SK-N-SH (cell line): ENCODE data around the gene NOXRED1. TPM values are rescaled to one million over a fixed set of nuclear protein-coding genes. Genes with fewer than 3 reads are reported as not detected.
"Not testable (repeated sequence)": the region's sequence is repeated elsewhere in the genome, so short reads cannot be mapped to it uniquely, and the experiment has no call there.

ENCODE experiments used
- CTCF ChIA-PET: fragments of 300-600, 350-600 bp; formaldehyde crosslinking; extraction: SDS; loops from one replicate; lab custom pipeline; 2021; lab: Yijun Ruan, JAX
- POLR2A ChIA-PET: fragments of 350-600 bp; sonication (Branson Sonifier 250); formaldehyde crosslinking; extraction: SDS; loops from one replicate; lab custom pipeline; 2020; ENCODE audit warnings: antibody characterized with exemption, inconsistent platforms; lab: Yijun Ruan, JAX
- DNase-seq: peaks from one replicate; pipeline ENCODE4 v3.0.0; 2012
- H2AFZ ChIP-seq: fragments of 200-600 bp; sonication (generic); 2 replicates; pipeline ENCODE4 v1.8.1; 2016; ENCODE audit warnings: antibody characterized with exemption, mild to moderate bottlenecking, low read depth
- H3F3A ChIP-seq: fragments of 200-600 bp; sonication (generic); replicated peaks from 2 replicates; pipeline ENCODE3; 2016; ENCODE audit warnings: antibody characterized with exemption, mild to moderate bottlenecking; ENCODE audit not compliant: insufficient read depth
- H3K27ac ChIP-seq, 2 experiments: fragments of 200-500 bp in 1 of 2; fragments of 200-600 bp in 1 of 2; sonication (Bioruptor generic) in 1 of 2; sonication (generic), shearing (Covaris generic) in 1 of 2; 2 replicates each; pipeline versions ENCODE4 v1.5.1 to v1.6.1; 2014 to 2016; ENCODE audit warnings: low read depth in 2 of 2, inconsistent platforms in 1 of 2, low read length in 1 of 2, mild to moderate bottlenecking in 1 of 2, mixed read lengths in 1 of 2
- H3K27me3 ChIP-seq: fragments of 200-600 bp; sonication (generic), shearing (Covaris generic); 2 replicates; pipeline ENCODE4 v1.6.1; 2016; ENCODE audit warnings: mixed run types; ENCODE audit not compliant: insufficient read depth
- H3K36me3 ChIP-seq, 2 experiments: fragments of 200-500 bp in 1 of 2; fragments of 200-600 bp in 1 of 2; sonication (Bioruptor generic) in 1 of 2; sonication (generic) in 1 of 2; replicated peaks in 1 of 2; 2 replicates each; pipeline versions ENCODE3 to v1.5.1; 2014 to 2016; ENCODE audit warnings: low read length in 1 of 2, mild to moderate bottlenecking in 1 of 2; ENCODE audit not compliant: insufficient read depth in 2 of 2, control insufficient read depth in 1 of 2
- H3K4me1 ChIP-seq, 2 experiments: fragments of 200-500 bp in 1 of 2; fragments of 200-600 bp in 1 of 2; sonication (Bioruptor generic) in 1 of 2; sonication (generic), shearing (Covaris generic) in 1 of 2; 2 replicates each; pipeline versions ENCODE4 v1.5.1 to v1.6.1; 2014 to 2016; ENCODE audit warnings: low read depth in 1 of 2, low read length in 1 of 2, mixed run types in 1 of 2; ENCODE audit not compliant: insufficient read depth in 2 of 2, control insufficient read depth in 1 of 2
- H3K4me2 ChIP-seq: fragments of 200-600 bp; sonication (generic), shearing (Covaris generic); 2 replicates; pipeline ENCODE4 v1.6.1; 2017; ENCODE audit warnings: mixed run types
- H3K4me3 ChIP-seq, 2 experiments: fragments of 200-500 bp in 1 of 2; fragments of 200-600 bp in 1 of 2; sonication (Bioruptor generic) in 1 of 2; sonication (generic), shearing (Covaris generic) in 1 of 2; 2 replicates each; pipeline versions ENCODE4 v1.5.1 to v1.8.1; 2014 to 2016; ENCODE audit warnings: low read depth in 2 of 2, inconsistent platforms in 1 of 2, low read length in 1 of 2, mild to moderate bottlenecking in 1 of 2, mixed read lengths in 1 of 2, moderate library complexity in 1 of 2
- H3K79me2 ChIP-seq: fragments of 200-600 bp; sonication (generic); 2 replicates; pipeline ENCODE4 v1.8.1; 2017; ENCODE audit warnings: mild to moderate bottlenecking; ENCODE audit not compliant: insufficient read depth
- H3K9ac ChIP-seq: fragments of 200-600 bp; sonication (generic); 2 replicates; pipeline ENCODE4 v1.6.1; 2017; ENCODE audit warnings: mixed run types
- H3K9me2 ChIP-seq: fragments of 200-600 bp; sonication (generic); 2 replicates; pipeline ENCODE4 v1.6.1; 2017; ENCODE audit warnings: mixed run types
- H3K9me3 ChIP-seq: fragments of 200-600 bp; sonication (generic); 2 replicates; pipeline ENCODE4 v1.6.1; 2017; ENCODE audit warnings: mixed run types, mild to moderate bottlenecking, moderate library complexity
- H4K20me1 ChIP-seq: fragments of 200-600 bp; sonication (generic); 2 replicates; pipeline ENCODE4 v1.6.1; 2017; ENCODE audit warnings: mild to moderate bottlenecking, mixed run types; ENCODE audit not compliant: insufficient read depth
- RAD21 ChIP-seq: IDR thresholded peaks from 2 replicates; pipeline ENCODE4 v1.6.1; 2012; ENCODE audit warnings: mild to moderate bottlenecking, low read length
- RFX5 ChIP-seq: IDR thresholded peaks from 2 replicates; pipeline ENCODE4 v1.6.1; 2012; ENCODE audit warnings: mild to moderate bottlenecking, improper control_type of control experiment, low read length
- SIN3A ChIP-seq: IDR thresholded peaks from 2 replicates; pipeline ENCODE4 v1.6.1; 2012; ENCODE audit warnings: low read depth, mild to moderate bottlenecking, low read length, moderate library complexity, borderline replicate concordance
- TEAD4 ChIP-seq: IDR thresholded peaks from 2 replicates; pipeline ENCODE4 v1.4.0; 2012; ENCODE audit warnings: mild to moderate bottlenecking, borderline replicate concordance; ENCODE audit not compliant: insufficient read depth
- WGBS: methylation state at CpG from one replicate; pipeline ENCODE4 v1.1.6; 2017; ENCODE audit warnings: low lambda C conversion rate; 5-methylcytosine and 5-hydroxymethylcytosine counted together
- polyA plus RNA-seq, 3 experiments: library from polyadenylated mRNA; depleted of rRNA; stranded (reverse); fragments of >200 nt; gene quantifications; 2 replicates each; pipeline ENCODE4 v1.2.3, GENCODE V29; 2012
- TF ChIP-seq, protein P1 (sequence below): IDR thresholded peaks from 2 replicates; pipeline ENCODE4 v1.6.1; 2012; ENCODE audit warnings: mild to moderate bottlenecking, low read depth, low read length, moderate library complexity
- TF ChIP-seq, protein P2 (sequence below): IDR thresholded peaks from 2 replicates; pipeline ENCODE4 v1.4.0; 2012; ENCODE audit warnings: low read depth

Gene NOXRED1
- polyA plus RNA-seq, 1 of the 3 experiments (the other 2 are of a cell fraction), result 0.21 TPM

DNA sequence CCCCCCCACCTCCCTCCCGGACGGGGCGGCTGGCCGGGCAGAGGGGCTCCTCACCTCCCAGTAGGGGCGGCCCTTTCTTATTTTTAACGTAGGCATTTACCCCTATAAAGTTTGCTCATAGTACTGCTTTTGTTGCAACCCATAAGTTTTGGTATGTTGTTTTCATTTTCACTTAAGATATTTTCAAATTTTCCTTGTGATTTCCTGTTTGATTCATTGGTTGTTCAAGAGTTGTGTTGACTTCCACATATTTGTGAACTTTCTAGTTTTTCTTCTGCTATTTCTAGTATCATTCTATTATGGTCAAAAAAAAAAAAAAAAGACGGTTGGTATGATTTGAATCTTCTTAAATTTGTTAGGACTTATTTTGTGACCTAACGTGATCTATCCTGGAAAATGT lies 6.5 kb downstream of the NOXRED1 start (continued):
- TF ChIP-seq, protein P1, sequence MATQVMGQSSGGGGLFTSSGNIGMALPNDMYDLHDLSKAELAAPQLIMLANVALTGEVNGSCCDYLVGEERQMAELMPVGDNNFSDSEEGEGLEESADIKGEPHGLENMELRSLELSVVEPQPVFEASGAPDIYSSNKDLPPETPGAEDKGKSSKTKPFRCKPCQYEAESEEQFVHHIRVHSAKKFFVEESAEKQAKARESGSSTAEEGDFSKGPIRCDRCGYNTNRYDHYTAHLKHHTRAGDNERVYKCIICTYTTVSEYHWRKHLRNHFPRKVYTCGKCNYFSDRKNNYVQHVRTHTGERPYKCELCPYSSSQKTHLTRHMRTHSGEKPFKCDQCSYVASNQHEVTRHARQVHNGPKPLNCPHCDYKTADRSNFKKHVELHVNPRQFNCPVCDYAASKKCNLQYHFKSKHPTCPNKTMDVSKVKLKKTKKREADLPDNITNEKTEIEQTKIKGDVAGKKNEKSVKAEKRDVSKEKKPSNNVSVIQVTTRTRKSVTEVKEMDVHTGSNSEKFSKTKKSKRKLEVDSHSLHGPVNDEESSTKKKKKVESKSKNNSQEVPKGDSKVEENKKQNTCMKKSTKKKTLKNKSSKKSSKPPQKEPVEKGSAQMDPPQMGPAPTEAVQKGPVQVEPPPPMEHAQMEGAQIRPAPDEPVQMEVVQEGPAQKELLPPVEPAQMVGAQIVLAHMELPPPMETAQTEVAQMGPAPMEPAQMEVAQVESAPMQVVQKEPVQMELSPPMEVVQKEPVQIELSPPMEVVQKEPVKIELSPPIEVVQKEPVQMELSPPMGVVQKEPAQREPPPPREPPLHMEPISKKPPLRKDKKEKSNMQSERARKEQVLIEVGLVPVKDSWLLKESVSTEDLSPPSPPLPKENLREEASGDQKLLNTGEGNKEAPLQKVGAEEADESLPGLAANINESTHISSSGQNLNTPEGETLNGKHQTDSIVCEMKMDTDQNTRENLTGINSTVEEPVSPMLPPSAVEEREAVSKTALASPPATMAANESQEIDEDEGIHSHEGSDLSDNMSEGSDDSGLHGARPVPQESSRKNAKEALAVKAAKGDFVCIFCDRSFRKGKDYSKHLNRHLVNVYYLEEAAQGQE, result no peak
- TF ChIP-seq SIN3A (no peak), TEAD4 (no peak)

DNA sequence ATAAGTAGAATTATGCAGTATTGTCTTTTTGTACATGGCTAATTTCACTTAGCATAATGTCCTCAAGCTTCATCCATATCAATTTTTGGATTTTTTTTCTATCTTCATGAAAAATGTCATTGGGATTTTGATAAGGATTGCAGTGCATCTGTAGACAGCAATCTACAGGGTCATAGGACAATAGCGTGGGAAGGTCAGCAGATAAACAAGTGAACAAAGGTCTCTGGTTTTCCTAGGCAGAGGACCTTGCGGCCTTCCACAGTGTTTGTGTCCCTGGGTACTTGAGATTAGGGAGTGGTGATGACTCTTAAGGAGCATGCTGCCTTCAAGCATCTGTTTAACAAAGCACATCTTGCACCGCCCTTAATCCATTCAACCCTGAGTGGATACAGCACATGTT lies 7.2 kb downstream of the NOXRED1 start:
- POLR2A ChIA-PET, result not testable (repeated sequence)
- CTCF ChIA-PET, result interaction anchor here (1.1 kb wide), 1 partner anchor 100 kb away, joined by 3 read pairs; no protein-coding TSS in a partner anchor

DNA sequence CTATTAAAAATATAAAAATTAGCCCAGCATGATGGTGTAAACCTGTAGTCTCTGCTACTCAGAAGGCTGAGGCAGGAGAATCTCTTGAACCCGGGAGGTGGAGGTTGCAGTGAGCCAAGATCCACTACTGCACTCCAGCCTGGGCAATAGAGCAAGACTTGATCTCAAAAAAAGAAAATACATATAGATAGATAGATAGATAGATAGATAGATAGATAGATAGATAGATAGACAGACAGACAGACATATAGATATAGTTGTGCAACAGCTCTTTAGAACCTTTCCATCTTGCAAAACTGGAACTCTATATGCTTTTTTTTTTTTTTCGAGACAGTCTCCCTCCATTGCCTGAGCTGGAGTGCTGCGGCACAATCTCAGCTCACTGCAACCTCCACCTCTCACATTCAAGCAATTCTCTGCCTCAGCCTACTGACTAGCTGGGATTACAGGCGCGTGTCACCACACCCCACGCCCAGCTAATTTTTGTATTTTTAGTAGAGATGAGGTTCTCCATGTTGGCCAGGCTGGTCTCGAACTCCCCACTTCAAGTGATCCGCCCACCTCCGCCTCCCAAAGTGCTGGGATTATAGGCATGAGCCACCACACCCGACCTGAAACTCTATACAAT lies 7.8 kb downstream of the NOXRED1 start:
- WGBS, result 87% methylated on average over 10 of the region's 10 CpGs
- H3K9me3 ChIP-seq, H3F3A ChIP-seq, H3K9ac ChIP-seq, H3K27me3 ChIP-seq, H3K4me1 ChIP-seq, H3K79me2 ChIP-seq, H3K4me2 ChIP-seq, H4K20me1 ChIP-seq, H3K4me3 ChIP-seq, DNase-seq, H3K27ac ChIP-seq, H3K36me3 ChIP-seq, H3K9me2 ChIP-seq, H2AFZ ChIP-seq, POLR2A ChIA-PET: not testable (repeated sequence)
- CTCF ChIA-PET, result interaction anchor here (1.1 kb wide), 1 partner anchor 100 kb away, joined by 3 read pairs; no protein-coding TSS in a partner anchor

More for the DNA sequence above, 7.2 kb downstream of the NOXRED1 start:
- H3K9me2 ChIP-seq, DNase-seq, H3F3A ChIP-seq, H4K20me1 ChIP-seq, H3K4me2 ChIP-seq, H3K27me3 ChIP-seq, H3K9ac ChIP-seq, H3K79me2 ChIP-seq, H2AFZ ChIP-seq, H3K4me1 ChIP-seq, H3K4me3 ChIP-seq, H3K27ac ChIP-seq, H3K9me3 ChIP-seq: not testable (repeated sequence)
- H3K36me3 ChIP-seq, result peaks cover 1 to 11% of the 10 kb centered on the region in 2 experiments
- 100% methylated on average over 1 of the region's 3 CpGs for WGBS

DNA sequence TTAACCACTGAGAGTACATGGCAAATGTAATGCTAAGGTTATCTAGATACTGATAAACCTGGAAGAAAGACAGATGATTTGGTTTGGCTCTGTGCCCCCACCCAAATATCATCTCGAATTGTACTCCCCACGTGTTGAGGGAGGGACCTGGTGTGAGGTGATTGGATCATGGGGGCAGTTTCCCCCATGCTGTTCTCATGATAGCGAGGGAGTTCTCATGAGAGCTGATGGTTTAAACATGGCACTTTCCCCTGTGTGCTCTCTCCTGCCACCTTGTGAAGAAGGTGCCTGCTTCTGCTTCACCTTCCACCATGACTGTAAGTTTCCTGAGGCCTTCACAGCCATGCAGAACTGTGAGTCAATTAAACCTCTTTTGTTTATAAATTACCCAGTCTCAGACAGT lies 14.2 kb downstream of the NOXRED1 start:
- POLR2A ChIA-PET, result no interaction called here
- Histone ChIP-seq H2AFZ (no peak overlapping the region), H3K4me1 (no peaks in the 10 kb centered on the region), H3K79me2 (no peaks in the 10 kb centered on the region), H3K4me2 (no peak overlapping the region), H3F3A (no peaks in the 10 kb centered on the region), H3K9ac (no peak overlapping the region), H3K36me3 (no peaks in the 10 kb centered on the region), H4K20me1 (no peaks in the 10 kb centered on the region), H3K27me3 (no peaks in the 10 kb centered on the region), H3K4me3 (no peak overlapping the region), H3K9me2 (no peaks in the 10 kb centered on the region), H3K9me3 (no peaks in the 10 kb centered on the region), H3K27ac (no peak overlapping the region)
- 63% methylated on average over 3 of the region's 3 CpGs for WGBS
- no peak for DNase-seq
- CTCF ChIA-PET, result interaction anchor here (0.6 to 1.0 kb wide), 3 partner anchors 16 to 285 kb away, joined by 3 read pairs; no protein-coding TSS in a partner anchor
- TF ChIP-seq, protein P2, sequence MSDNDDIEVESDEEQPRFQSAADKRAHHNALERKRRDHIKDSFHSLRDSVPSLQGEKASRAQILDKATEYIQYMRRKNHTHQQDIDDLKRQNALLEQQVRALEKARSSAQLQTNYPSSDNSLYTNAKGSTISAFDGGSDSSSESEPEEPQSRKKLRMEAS, result no peak
- TF ChIP-seq RAD21, result no peak
- no peak for TF ChIP-seq RFX5
